Measurements from ENCODE around the gene PRICKLE2. TPM values are rescaled to one million over a fixed set of nuclear protein-coding genes. Genes with fewer than 3 reads are reported as not detected.

Gene PRICKLE2
- total and polyA plus RNA-seq, 7 donors: 0.34 to 4.9 (median 2.2) TPM

DNA sequence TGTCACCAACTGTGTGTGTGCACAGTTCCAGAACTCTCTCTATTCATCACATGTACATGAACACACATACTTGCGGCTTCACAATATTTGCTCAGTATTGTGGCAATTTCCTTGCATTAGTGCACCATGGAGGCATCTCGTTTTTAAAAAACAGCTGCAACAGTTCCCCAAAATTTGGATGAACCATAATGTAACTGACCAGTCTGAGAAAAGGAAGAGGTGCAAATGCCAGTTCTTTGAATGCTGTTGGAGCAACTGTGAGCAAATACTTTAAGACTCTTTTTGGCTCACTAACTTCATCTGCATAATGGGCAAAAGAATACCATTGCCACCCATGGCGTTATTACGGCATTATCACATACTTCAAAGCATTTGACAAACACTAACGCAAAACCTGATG, 163.6 kb downstream of the PRICKLE2 start:
- WGBS, 3 donors: 48 to 69% (median 50%) methylated on average over 5 of the region's 5 CpGs
- intact Hi-C loops (cut with DNase I): no loop called here
- no peaks in the 10 kb centered on the region for H3K36me3 ChIP-seq (ENCODE audit: insufficient read depth in 1 of 2, low read depth in 1 of 2)
- no peak overlapping the region for H3K27ac ChIP-seq
- no peak for ATAC-seq
- TF ChIP-seq, protein P1, sequence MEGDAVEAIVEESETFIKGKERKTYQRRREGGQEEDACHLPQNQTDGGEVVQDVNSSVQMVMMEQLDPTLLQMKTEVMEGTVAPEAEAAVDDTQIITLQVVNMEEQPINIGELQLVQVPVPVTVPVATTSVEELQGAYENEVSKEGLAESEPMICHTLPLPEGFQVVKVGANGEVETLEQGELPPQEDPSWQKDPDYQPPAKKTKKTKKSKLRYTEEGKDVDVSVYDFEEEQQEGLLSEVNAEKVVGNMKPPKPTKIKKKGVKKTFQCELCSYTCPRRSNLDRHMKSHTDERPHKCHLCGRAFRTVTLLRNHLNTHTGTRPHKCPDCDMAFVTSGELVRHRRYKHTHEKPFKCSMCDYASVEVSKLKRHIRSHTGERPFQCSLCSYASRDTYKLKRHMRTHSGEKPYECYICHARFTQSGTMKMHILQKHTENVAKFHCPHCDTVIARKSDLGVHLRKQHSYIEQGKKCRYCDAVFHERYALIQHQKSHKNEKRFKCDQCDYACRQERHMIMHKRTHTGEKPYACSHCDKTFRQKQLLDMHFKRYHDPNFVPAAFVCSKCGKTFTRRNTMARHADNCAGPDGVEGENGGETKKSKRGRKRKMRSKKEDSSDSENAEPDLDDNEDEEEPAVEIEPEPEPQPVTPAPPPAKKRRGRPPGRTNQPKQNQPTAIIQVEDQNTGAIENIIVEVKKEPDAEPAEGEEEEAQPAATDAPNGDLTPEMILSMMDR (IDR thresholded peaks at IDR 0.05): no peak
- H3K4me3 ChIP-seq: no peak overlapping the region
- peaks cover 6% of the 10 kb centered on the region for H3K4me1 ChIP-seq
- no peaks in the 10 kb centered on the region for H3K9me3 ChIP-seq
- DNase-seq: no peak
- H3K27me3 ChIP-seq (ENCODE audit: insufficient read depth in 3 of 3, low read length in 2 of 3): no peaks in the 10 kb centered on the region

DNA sequence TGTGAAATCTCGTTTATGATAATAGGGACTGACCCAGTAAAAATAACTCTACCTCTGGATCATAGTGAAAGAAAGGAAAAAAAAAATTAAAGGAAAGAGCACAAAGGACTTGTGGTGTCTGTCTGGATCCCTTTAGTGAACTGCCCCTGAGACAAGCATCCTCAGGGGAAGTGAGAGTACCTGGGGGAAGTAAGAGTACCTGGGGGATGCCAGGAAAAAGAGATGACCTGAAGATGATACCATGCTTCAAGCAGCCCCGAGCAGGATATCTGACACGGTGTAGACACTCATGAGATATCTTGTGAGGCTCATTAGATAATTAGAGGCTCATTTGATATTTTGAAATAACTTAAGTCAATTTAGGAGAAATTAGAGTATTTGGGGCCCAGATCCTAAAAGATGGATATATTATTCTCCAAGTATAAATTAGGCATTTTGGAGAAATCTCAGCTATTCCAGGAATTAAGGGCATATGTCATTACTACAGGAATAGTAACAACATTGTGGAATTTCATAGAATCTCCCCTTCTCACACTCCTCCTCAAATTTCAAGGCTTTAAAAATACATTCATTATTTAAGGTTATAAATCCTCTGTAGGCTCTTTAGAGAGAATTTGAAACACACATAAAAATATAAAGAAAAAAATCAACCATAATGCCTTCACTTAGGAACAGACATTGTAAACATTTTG, 165.6 kb downstream of the PRICKLE2 start:
- no peaks in the 10 kb centered on the region for H3K27me3 ChIP-seq (ENCODE audit: insufficient read depth in 3 of 3, low read length in 2 of 3)
- DNase-seq (no peak), ATAC-seq (no peak)
- H3K4me1 ChIP-seq: peaks cover 6% of the 10 kb centered on the region
- no peaks in the 10 kb centered on the region for H3K36me3 ChIP-seq (ENCODE audit: insufficient read depth in 1 of 2, low read depth in 1 of 2)
- no peak overlapping the region for H3K27ac ChIP-seq
- TF ChIP-seq, protein P1 (IDR thresholded peaks at IDR 0.05): no peak
- no peak overlapping the region for H3K4me3 ChIP-seq
- H3K9me3 ChIP-seq: no peaks in the 10 kb centered on the region
- intact Hi-C loops (cut with DNase I): no loop called here
- 59 to 68% (median 68%) methylated on average over 3 of the region's 3 CpGs for WGBS, 3 donors

DNA sequence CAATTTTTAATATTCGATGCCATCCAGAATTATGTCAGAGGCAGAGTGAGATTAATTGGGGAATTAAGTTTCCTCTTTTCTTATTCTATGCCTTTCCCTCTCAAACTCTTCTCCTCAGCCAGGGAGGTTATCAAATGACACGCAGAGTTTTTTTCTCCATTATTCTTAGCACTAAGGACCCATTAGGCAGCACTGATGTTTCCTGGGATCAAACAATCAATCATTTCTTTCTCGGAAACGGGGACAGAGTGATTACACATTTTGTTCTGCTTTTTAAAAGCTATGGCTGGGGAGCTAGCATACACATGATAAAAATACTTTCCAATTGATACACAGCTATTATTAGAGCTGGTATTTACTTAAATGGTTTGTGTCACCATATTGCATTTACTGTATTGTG, 166.7 kb downstream of the PRICKLE2 start:
- TF ChIP-seq, protein P1 (IDR thresholded peaks at IDR 0.05): no peak
- Histone ChIP-seq H3K9me3 (no peaks in the 10 kb centered on the region), H3K4me3 (no peak overlapping the region), H3K27me3 (ENCODE audit: insufficient read depth in 3 of 3, low read length in 2 of 3) (no peaks in the 10 kb centered on the region), H3K4me1 (peaks cover 6% of the 10 kb centered on the region), H3K36me3 (ENCODE audit: insufficient read depth in 1 of 2, low read depth in 1 of 2) (no peaks in the 10 kb centered on the region), H3K27ac (no peak overlapping the region)
- DNase-seq (no peak), ATAC-seq (no peak)
- WGBS, 3 donors: 23 to 30% (median 27%) methylated on average over 4 of the region's 4 CpGs
- intact Hi-C loops (cut with DNase I): no loop called here

DNA sequence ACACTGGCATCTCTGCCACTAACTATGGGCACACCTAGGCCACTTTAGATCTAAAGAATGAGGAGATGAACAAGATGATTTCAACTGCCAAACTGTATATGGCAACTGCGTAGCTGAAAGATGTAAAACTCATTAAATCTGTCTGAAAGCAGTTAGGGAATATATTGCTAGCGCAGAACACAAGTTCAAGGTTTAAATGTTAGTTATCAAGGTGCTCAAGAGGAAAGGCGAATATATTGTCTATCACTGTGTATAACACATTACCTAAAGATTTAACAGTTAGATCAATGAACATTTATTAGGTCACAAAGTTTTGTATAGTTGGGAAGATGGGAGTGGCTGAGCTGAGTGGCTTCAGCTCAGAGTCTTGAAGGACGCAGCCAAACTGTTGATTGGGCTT, 168.0 kb downstream of the PRICKLE2 start:
- TF ChIP-seq, protein P1 (IDR thresholded peaks at IDR 0.05): no peak
- WGBS, 3 donors: 96 to 98% (median 97%) methylated on average over 4 of the region's 4 CpGs

More for the DNA sequence above, 168.0 kb downstream of the PRICKLE2 start:
- Histone ChIP-seq H3K9me3 (no peaks in the 10 kb centered on the region), H3K4me3 (no peak overlapping the region), H3K4me1 (peaks cover 6% of the 10 kb centered on the region), H3K36me3 (ENCODE audit: insufficient read depth in 1 of 2, low read depth in 1 of 2) (no peaks in the 10 kb centered on the region), H3K27me3 (ENCODE audit: insufficient read depth in 3 of 3, low read length in 2 of 3) (no peaks in the 10 kb centered on the region), H3K27ac (no peak overlapping the region)
- ATAC-seq: no peak
- intact Hi-C loops (cut with DNase I): no loop called here
- no peak for DNase-seq
